ENCODE data around the gene KIAA0513. TPM values are rescaled to one million over a fixed set of nuclear protein-coding genes. Genes with fewer than 3 reads are reported as not detected.

The KIAA0513 gene
- total RNA-seq, 1 experiment from 2014 or later, result 7.8 TPM

GRCh38 chr16:85036236-85037049 lies 8.8 kb downstream of the KIAA0513 start (continued):
- no peak for TF ChIP-seq USF2 (CRISPR knock-in tag; IDR thresholded peaks at IDR 0.05)
- no peak for TF ChIP-seq TEAD4 (CRISPR knock-in tag; IDR thresholded peaks at IDR 0.05)
- TF ChIP-seq TP53 (CRISPR knock-in tag; IDR thresholded peaks at IDR 0.05), result no peak
- no peak for TF ChIP-seq TEAD1 (CRISPR knock-in tag; IDR thresholded peaks at IDR 0.05)
- no peak for TF ChIP-seq FOXP1 (CRISPR knock-in tag; IDR thresholded peaks at IDR 0.05; ENCODE audit: borderline replicate concordance)
- TF ChIP-seq ATF1 (CRISPR knock-in tag; IDR thresholded peaks at IDR 0.05), result no peak
- TF ChIP-seq NR2C2 (CRISPR knock-in tag; IDR thresholded peaks at IDR 0.05), result no peak

DNA sequence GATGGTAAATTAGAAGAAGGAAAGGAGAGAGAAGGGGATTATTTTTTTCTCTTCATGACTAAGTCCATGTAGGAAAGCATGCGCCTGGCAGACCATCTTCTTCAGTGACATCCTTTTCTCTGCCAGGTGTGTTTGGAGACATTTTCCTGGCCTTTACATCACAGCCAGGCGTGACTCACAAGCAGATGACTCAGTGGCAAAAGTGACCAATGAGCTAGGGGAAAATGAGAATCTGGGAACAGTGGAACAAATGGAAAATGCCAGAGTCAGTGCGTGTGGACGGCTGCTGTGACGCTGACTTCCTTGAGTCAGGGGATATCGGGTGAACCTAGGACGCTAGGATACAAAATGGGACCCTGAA lies 9.4 kb downstream of the KIAA0513 start:
- ChIA-PET CTCF (interaction anchor here (2.3 kb wide), 1 partner anchor 9 kb away, joined by 5 read pairs; the partner anchor contains the start of gene KIAA0513), POLR2A (no interaction called here)
- Mint-ChIP-seq H3K27me3 (ENCODE audit: low read depth) (no peaks in the 10 kb centered on the region), H3K4me3 (no peak overlapping the region), H3K36me3 (no peaks in the 10 kb centered on the region), H3K4me1 (peaks cover 6% of the 10 kb centered on the region), H3K9me3 (no peaks in the 10 kb centered on the region), H3K27ac (no peak overlapping the region)
- ATAC-seq (no peak), DNase-seq (ENCODE audit: low spot score) (no peak)
- TF ChIP-seq, protein P1, sequence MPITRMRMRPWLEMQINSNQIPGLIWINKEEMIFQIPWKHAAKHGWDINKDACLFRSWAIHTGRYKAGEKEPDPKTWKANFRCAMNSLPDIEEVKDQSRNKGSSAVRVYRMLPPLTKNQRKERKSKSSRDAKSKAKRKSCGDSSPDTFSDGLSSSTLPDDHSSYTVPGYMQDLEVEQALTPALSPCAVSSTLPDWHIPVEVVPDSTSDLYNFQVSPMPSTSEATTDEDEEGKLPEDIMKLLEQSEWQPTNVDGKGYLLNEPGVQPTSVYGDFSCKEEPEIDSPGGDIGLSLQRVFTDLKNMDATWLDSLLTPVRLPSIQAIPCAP (CRISPR knock-in tag; IDR thresholded peaks at IDR 0.05), result no peak
- TF ChIP-seq AR (CRISPR knock-in tag; IDR thresholded peaks at IDR 0.05) (no peak), JAZF1 (CRISPR knock-in tag; IDR thresholded peaks at IDR 0.05) (no peak), NFATC4 (CRISPR knock-in tag; IDR thresholded peaks at IDR 0.05) (no peak), ZNF263 (CRISPR knock-in tag; IDR thresholded peaks at IDR 0.05; ENCODE audit: low read depth) (no peak), NFE2L1 (CRISPR knock-in tag; IDR thresholded peaks at IDR 0.05) (no peak), NR1H2 (CRISPR knock-in tag; IDR thresholded peaks at IDR 0.05) (no peak), SP1 (CRISPR knock-in tag; conservative IDR thresholded peaks at IDR 0.05) (no peak), ZNF138 (CRISPR knock-in tag; conservative IDR thresholded peaks at IDR 0.05) (no peak), ZNF396 (CRISPR knock-in tag; IDR thresholded peaks at IDR 0.05; ENCODE audit: borderline replicate concordance) (no peak), ZBTB21 (CRISPR knock-in tag; IDR thresholded peaks at IDR 0.05; ENCODE audit: borderline replicate concordance) (no peak), ATF1 (CRISPR knock-in tag; IDR thresholded peaks at IDR 0.05) (no peak)
- TF ChIP-seq, protein P2, sequence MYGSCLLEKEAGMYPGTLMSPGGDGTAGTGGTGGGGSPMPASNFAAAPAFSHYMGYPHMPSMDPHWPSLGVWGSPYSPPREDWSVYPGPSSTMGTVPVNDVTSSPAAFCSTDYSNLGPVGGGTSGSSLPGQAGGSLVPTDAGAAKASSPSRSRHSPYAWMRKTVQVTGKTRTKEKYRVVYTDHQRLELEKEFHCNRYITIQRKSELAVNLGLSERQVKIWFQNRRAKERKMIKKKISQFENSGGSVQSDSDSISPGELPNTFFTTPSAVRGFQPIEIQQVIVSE (CRISPR knock-in tag; IDR thresholded peaks at IDR 0.05; ENCODE audit: borderline replicate concordance), result no peak
- TF ChIP-seq, protein P3, sequence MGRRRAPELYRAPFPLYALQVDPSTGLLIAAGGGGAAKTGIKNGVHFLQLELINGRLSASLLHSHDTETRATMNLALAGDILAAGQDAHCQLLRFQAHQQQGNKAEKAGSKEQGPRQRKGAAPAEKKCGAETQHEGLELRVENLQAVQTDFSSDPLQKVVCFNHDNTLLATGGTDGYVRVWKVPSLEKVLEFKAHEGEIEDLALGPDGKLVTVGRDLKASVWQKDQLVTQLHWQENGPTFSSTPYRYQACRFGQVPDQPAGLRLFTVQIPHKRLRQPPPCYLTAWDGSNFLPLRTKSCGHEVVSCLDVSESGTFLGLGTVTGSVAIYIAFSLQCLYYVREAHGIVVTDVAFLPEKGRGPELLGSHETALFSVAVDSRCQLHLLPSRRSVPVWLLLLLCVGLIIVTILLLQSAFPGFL (CRISPR knock-in tag; IDR thresholded peaks at IDR 0.05; ENCODE audit: borderline replicate concordance), result no peak
- TF ChIP-seq, protein P4, sequence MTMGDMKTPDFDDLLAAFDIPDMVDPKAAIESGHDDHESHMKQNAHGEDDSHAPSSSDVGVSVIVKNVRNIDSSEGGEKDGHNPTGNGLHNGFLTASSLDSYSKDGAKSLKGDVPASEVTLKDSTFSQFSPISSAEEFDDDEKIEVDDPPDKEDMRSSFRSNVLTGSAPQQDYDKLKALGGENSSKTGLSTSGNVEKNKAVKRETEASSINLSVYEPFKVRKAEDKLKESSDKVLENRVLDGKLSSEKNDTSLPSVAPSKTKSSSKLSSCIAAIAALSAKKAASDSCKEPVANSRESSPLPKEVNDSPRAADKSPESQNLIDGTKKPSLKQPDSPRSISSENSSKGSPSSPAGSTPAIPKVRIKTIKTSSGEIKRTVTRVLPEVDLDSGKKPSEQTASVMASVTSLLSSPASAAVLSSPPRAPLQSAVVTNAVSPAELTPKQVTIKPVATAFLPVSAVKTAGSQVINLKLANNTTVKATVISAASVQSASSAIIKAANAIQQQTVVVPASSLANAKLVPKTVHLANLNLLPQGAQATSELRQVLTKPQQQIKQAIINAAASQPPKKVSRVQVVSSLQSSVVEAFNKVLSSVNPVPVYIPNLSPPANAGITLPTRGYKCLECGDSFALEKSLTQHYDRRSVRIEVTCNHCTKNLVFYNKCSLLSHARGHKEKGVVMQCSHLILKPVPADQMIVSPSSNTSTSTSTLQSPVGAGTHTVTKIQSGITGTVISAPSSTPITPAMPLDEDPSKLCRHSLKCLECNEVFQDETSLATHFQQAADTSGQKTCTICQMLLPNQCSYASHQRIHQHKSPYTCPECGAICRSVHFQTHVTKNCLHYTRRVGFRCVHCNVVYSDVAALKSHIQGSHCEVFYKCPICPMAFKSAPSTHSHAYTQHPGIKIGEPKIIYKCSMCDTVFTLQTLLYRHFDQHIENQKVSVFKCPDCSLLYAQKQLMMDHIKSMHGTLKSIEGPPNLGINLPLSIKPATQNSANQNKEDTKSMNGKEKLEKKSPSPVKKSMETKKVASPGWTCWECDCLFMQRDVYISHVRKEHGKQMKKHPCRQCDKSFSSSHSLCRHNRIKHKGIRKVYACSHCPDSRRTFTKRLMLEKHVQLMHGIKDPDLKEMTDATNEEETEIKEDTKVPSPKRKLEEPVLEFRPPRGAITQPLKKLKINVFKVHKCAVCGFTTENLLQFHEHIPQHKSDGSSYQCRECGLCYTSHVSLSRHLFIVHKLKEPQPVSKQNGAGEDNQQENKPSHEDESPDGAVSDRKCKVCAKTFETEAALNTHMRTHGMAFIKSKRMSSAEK (CRISPR knock-in tag; IDR thresholded peaks at IDR 0.05; ENCODE audit: borderline replicate concordance), result no peak
- TF ChIP-seq, protein P5, sequence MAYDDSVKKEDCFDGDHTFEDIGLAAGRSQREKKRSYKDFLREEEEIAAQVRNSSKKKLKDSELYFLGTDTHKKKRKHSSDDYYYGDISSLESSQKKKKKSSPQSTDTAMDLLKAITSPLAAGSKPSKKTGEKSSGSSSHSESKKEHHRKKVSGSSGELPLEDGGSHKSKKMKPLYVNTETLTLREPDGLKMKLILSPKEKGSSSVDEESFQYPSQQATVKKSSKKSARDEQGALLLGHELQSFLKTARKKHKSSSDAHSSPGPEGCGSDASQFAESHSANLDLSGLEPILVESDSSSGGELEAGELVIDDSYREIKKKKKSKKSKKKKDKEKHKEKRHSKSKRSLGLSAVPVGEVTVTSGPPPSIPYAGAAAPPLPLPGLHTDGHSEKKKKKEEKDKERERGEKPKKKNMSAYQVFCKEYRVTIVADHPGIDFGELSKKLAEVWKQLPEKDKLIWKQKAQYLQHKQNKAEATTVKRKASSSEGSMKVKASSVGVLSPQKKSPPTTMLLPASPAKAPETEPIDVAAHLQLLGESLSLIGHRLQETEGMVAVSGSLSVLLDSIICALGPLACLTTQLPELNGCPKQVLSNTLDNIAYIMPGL (CRISPR knock-in tag; IDR thresholded peaks at IDR 0.05), result no peak

Data from WTC11 (cell line).